CD14-positive monocyte (primary cell): ENCODE results near the gene RUVBL1. TPM values are rescaled to one million over a fixed set of nuclear protein-coding genes. Genes with fewer than 3 reads are reported as not detected.

Experiments used
- DNase-seq, 3 donors: peaks; one replicate each; pipeline ENCODE4 v3.0.0-alpha.2; 2011 to 2022
- H2AFZ ChIP-seq: 2 replicates; pipeline ENCODE4 v1.6.0; 2012; ENCODE audit warnings: mild to moderate bottlenecking, low read depth, low read length, inconsistent platforms; ENCODE audit not compliant: insufficient read depth, poor library complexity, severe bottlenecking
- H3K27ac ChIP-seq, 2 donors: 1 replicate in 1 of 2; 2 replicates in 1 of 2; pipeline ENCODE4 v1.5.1; 2012 to 2013; ENCODE audit warnings: low read length in 2 of 2, control low read depth in 1 of 2, inconsistent platforms in 1 of 2, low read depth in 1 of 2, mild to moderate bottlenecking in 1 of 2
- H3K27me3 ChIP-seq, 2 donors: one replicate each; pipeline versions ENCODE4 v1.6.0 to v1.6.1; 2011 to 2013; ENCODE audit warnings: low read length in 2 of 2; ENCODE audit not compliant: control insufficient read depth in 2 of 2, insufficient read depth in 2 of 2
- H3K36me3 ChIP-seq, 2 donors: replicated peaks in 1 of 2; 1 replicate in 1 of 2; 2 replicates in 1 of 2; pipeline versions ENCODE4 v1.5.1 to v1.6.1; 2012 to 2013; ENCODE audit warnings: low read length in 2 of 2, control low read depth in 1 of 2, inconsistent platforms in 1 of 2, mild to moderate bottlenecking in 1 of 2; ENCODE audit not compliant: insufficient read depth in 2 of 2, control insufficient read depth in 1 of 2
- H3K4me1 ChIP-seq, 2 donors: 1 replicate in 1 of 2; 2 replicates in 1 of 2; pipeline versions ENCODE4 v1.5.1 to v1.6.1; 2012 to 2013; ENCODE audit warnings: low read length in 2 of 2, control low read depth in 1 of 2, inconsistent platforms in 1 of 2, mild to moderate bottlenecking in 1 of 2, moderate library complexity in 1 of 2; ENCODE audit not compliant: insufficient read depth in 2 of 2, control insufficient read depth in 1 of 2
- H3K4me2 ChIP-seq: replicated peaks from 2 replicates; pipeline ENCODE3; 2012; ENCODE audit warnings: low read length, moderate library complexity, mild to moderate bottlenecking; ENCODE audit not compliant: poor library complexity, severe bottlenecking; ENCODE audit errors: extremely low read depth
- H3K4me3 ChIP-seq, 3 experiments: fragments of 200-600 bp in 1 of 3; sonication (generic) in 1 of 3; replicated peaks in 1 of 3; 1 replicate in 2 of 3; 2 replicates in 1 of 3; pipeline ENCODE4 v1.5.1; 2011 to 2013; ENCODE audit warnings: low read length in 3 of 3, mild to moderate bottlenecking in 3 of 3, control low read depth in 2 of 3, low read depth in 2 of 3, inconsistent platforms in 1 of 3, moderate library complexity in 1 of 3
- H3K79me2 ChIP-seq: 2 replicates; pipeline ENCODE4 v1.6.0; 2012; ENCODE audit warnings: mild to moderate bottlenecking, control low read depth, inconsistent platforms, low read length, moderate library complexity; ENCODE audit not compliant: insufficient read depth
- H3K9ac ChIP-seq: 2 replicates; pipeline ENCODE4 v1.6.0; 2017; ENCODE audit warnings: low read length, mild to moderate bottlenecking; ENCODE audit not compliant: insufficient read depth, poor library complexity, severe bottlenecking
- H3K9me3 ChIP-seq, 2 donors: replicated peaks in 1 of 2; 1 replicate in 1 of 2; 2 replicates in 1 of 2; pipeline versions ENCODE4 v1.5.1 to v1.6.1; 2012 to 2013; ENCODE audit warnings: low read length in 2 of 2, control low read depth in 1 of 2; ENCODE audit not compliant: control insufficient read depth in 1 of 2, insufficient read depth in 1 of 2
- H4K20me1 ChIP-seq: 2 replicates; pipeline ENCODE4 v1.6.0; 2012; ENCODE audit warnings: mild to moderate bottlenecking, low read length, control low read depth, moderate library complexity; ENCODE audit not compliant: insufficient read depth
- H3K27ac Mint-ChIP-seq, 7 donors: one replicate each; pipeline ENCODE4 v1.8.0; 2020; ENCODE audit warnings: mild to moderate bottlenecking in 7 of 7, mixed read lengths in 7 of 7, moderate library complexity in 6 of 7, inconsistent platforms in 2 of 7
- H3K27me3 Mint-ChIP-seq, 3 donors: one replicate each; pipeline ENCODE4 v1.8.0; 2021 to 2022; ENCODE audit warnings: low read depth in 3 of 3, mild to moderate bottlenecking in 3 of 3, mixed read lengths in 3 of 3, moderate library complexity in 3 of 3, inconsistent platforms in 1 of 3
- H3K36me3 Mint-ChIP-seq, 2 donors: one replicate each; pipeline ENCODE4 v1.8.0; 2020; ENCODE audit warnings: mixed read lengths in 2 of 2, inconsistent platforms in 1 of 2, mild to moderate bottlenecking in 1 of 2
- H3K4me1 Mint-ChIP-seq: one replicate; pipeline ENCODE4 v1.8.0; 2020; ENCODE audit warnings: mild to moderate bottlenecking, mixed read lengths
- H3K4me3 Mint-ChIP-seq, 2 donors: one replicate each; pipeline ENCODE4 v1.8.0; 2020; ENCODE audit warnings: mild to moderate bottlenecking in 2 of 2, mixed read lengths in 2 of 2, moderate library complexity in 1 of 2
- H3K9me3 Mint-ChIP-seq, 7 donors: one replicate each; pipeline ENCODE4 v1.8.0; 2020 to 2022; ENCODE audit warnings: mixed read lengths in 7 of 7, mild to moderate bottlenecking in 6 of 7, moderate library complexity in 6 of 7, inconsistent platforms in 2 of 7
- CTCF ChIP-seq: fragments of 200-600 bp; IDR thresholded peaks from one replicate; pipeline ENCODE4 v1.8.0; 2022; ENCODE audit warnings: antibody characterized with exemption, mild to moderate bottlenecking
- WGBS: methylation state at CpG from one replicate; pipeline ENCODE4 v1.1.5; 2013; ENCODE audit warnings: missing lambda C conversion rate; ENCODE audit not compliant: insufficient coverage; 5-methylcytosine and 5-hydroxymethylcytosine counted together
- intact Hi-C, 2 donors: fragments of 100-400 bp; cut with micrococcal nuclease; formaldehyde crosslinking; loops; one replicate each; pipeline versions ENCODE4 v1.15.0 to v1.15.1; 2023
- polyA plus RNA-seq, 3 donors: library from polyadenylated mRNA; depleted of rRNA in 1 of 3; unstranded in 2 of 3; stranded (reverse) in 1 of 3; fragments of 300-500 nt in 2 of 3; fragments of >200 nt in 1 of 3; fragmentation: Illumina TruSeq in 2 of 3; gene quantifications; 1 replicate in 2 of 3; 2 replicates in 1 of 3; pipeline ENCODE4 v1.2.3, GENCODE V29; 2012 to 2021

The RUVBL1 gene
- polyA plus RNA-seq, 3 donors = 11.0 to 16.2 (median 14.4) TPM

GRCh38 chr3:128041344-128041743 lies 82.3 kb downstream of the RUVBL1 start:
- H2AFZ ChIP-seq = no peak overlapping the region
- no peaks in the 10 kb centered on the region for H3K4me1 Mint-ChIP-seq
- no peak for DNase-seq
- no peaks in the 10 kb centered on the region for H3K9me3 ChIP-seq
- H3K36me3 ChIP-seq = no peaks in the 10 kb centered on the region
- intact Hi-C loops = no loop called here
- no peak overlapping the region for H3K4me3 Mint-ChIP-seq
- H4K20me1 ChIP-seq = no peaks in the 10 kb centered on the region
- no peaks in the 10 kb centered on the region for H3K4me1 ChIP-seq
- H3K9me3 Mint-ChIP-seq = peaks cover 0 to 4% (median 0%) of the 10 kb centered on the region in 7 donors
- no peak for TF ChIP-seq CTCF
- no peak overlapping the region for H3K27ac Mint-ChIP-seq
- H3K36me3 Mint-ChIP-seq = no peaks in the 10 kb centered on the region
- no peak overlapping the region for H3K9ac ChIP-seq
- peaks cover 2% of the 10 kb centered on the region in 2 donors for H3K27me3 ChIP-seq
- H3K27me3 Mint-ChIP-seq = peaks cover 11 to 33% (median 16%) of the 10 kb centered on the region in 3 donors
- H3K27ac ChIP-seq = no peak overlapping the region
- no peaks in the 10 kb centered on the region for H3K79me2 ChIP-seq
- no peak overlapping the region for H3K4me3 ChIP-seq
- WGBS = no CpG with 5 or more reads among the region's 1 CpG
- H3K4me2 ChIP-seq = no peak overlapping the region

- peaks cover 2% of the 10 kb centered on the region in 2 donors for H3K27me3 ChIP-seq
- Mint-ChIP-seq H3K36me3 (no peaks in the 10 kb centered on the region), H3K9me3 (peaks cover 0 to 3% (median 0%) of the 10 kb centered on the region in 7 donors), H3K27me3 (peaks cover 9 to 33% (median 15%) of the 10 kb centered on the region in 3 donors), H3K27ac (no peak overlapping the region), H3K4me1 (no peaks in the 10 kb centered on the region), H3K4me3 (no peak overlapping the region)
- TF ChIP-seq CTCF = no peak
- no peak for DNase-seq
- no peak overlapping the region for H3K4me2 ChIP-seq
- no peaks in the 10 kb centered on the region for H3K4me1 ChIP-seq
- H2AFZ ChIP-seq = no peak overlapping the region
- H3K9me3 ChIP-seq = no peaks in the 10 kb centered on the region
- H3K9ac ChIP-seq = no peak overlapping the region
- H4K20me1 ChIP-seq = no peaks in the 10 kb centered on the region
- intact Hi-C loops = no loop called here
- H3K36me3 ChIP-seq = no peaks in the 10 kb centered on the region
- H3K27ac ChIP-seq = no peak overlapping the region
- WGBS = 100% methylated on average over 1 of the region's 1 CpG
- H3K79me2 ChIP-seq = no peaks in the 10 kb centered on the region
- H3K4me3 ChIP-seq = no peak overlapping the region
These were observed 83.0 kb downstream of the RUVBL1 start for GRCh38 chr3:128040660-128041059.
